Neural cell (in vitro differentiated cells): Measurements from ENCODE around the gene CDCA3. TPM values are rescaled to one million over a fixed set of nuclear protein-coding genes. Genes with fewer than 3 reads are reported as not detected.
"Not testable (repeated sequence)": the region's sequence is repeated elsewhere in the genome, so short reads cannot be mapped to it uniquely, and the experiment has no call there.

ENCODE experiments used
- H2AFZ ChIP-seq: fragments of 200-600, 300-800 bp; sonication (generic), shearing (Covaris generic); 2 replicates; pipeline ENCODE4 v1.6.0; 2014; ENCODE audit warnings: low read depth, mild to moderate bottlenecking, antibody characterized with exemption, low read length, moderate library complexity
- H3F3A ChIP-seq: fragments of 200-600 bp; shearing (Covaris generic); 2 replicates; pipeline ENCODE4 v1.6.1; 2016; ENCODE audit warnings: mild to moderate bottlenecking, moderate library complexity, mixed read lengths, antibody characterized with exemption, low read length; ENCODE audit not compliant: insufficient read depth, poor library complexity, severe bottlenecking
- H3K27ac ChIP-seq: fragments of 200-600, 300-800 bp; sonication (generic), shearing (Covaris generic); 2 replicates; pipeline ENCODE4 v1.5.1; 2014; ENCODE audit warnings: mild to moderate bottlenecking, low read length, moderate library complexity
- H3K27me3 ChIP-seq: fragments of 300-800, 200-600 bp; sonication (generic), shearing (Covaris generic); 2 replicates; pipeline ENCODE4 v1.6.0; 2014; ENCODE audit warnings: mild to moderate bottlenecking, low read depth, low read length, moderate library complexity; ENCODE audit not compliant: insufficient read depth
- H3K36me3 ChIP-seq: fragments of 300-800, 200-600 bp; sonication (generic), shearing (Covaris generic); 2 replicates; pipeline ENCODE4 v1.5.1; 2014; ENCODE audit warnings: mild to moderate bottlenecking, antibody characterized with exemption, low read length, moderate library complexity; ENCODE audit not compliant: insufficient read depth
- H3K4me2 ChIP-seq: fragments of 300-800, 200-600 bp; sonication (generic), shearing (Covaris generic); 2 replicates; pipeline ENCODE4 v1.6.0; 2014; ENCODE audit warnings: mild to moderate bottlenecking, low read length
- H3K4me3 ChIP-seq: fragments of 300-800, 200-600 bp; sonication (generic), shearing (Covaris generic); 2 replicates; pipeline ENCODE4 v1.5.1; 2014; ENCODE audit warnings: mild to moderate bottlenecking, low read length, moderate library complexity
- H3K79me2 ChIP-seq: fragments of 200-600 bp; shearing (Covaris generic); replicated peaks from 2 replicates; pipeline ENCODE4 v1.6.0; 2014; ENCODE audit warnings: mild to moderate bottlenecking, low read length, moderate library complexity; ENCODE audit not compliant: insufficient read depth
- H3K9ac ChIP-seq: fragments of 300-800, 200-600 bp; sonication (generic), shearing (Covaris generic); 2 replicates; pipeline ENCODE4 v1.6.1; 2016; ENCODE audit warnings: mild to moderate bottlenecking, low read length, mixed read lengths
- H3K9me2 ChIP-seq: fragments of 200-600 bp; shearing (Covaris generic); 2 replicates; pipeline ENCODE4 v1.6.1; 2016; ENCODE audit warnings: mild to moderate bottlenecking, low read length, mixed read lengths; ENCODE audit not compliant: insufficient read depth
- H3K9me3 ChIP-seq: fragments of 200-600, 300-800 bp; sonication (generic), shearing (Covaris generic); 2 replicates; pipeline ENCODE4 v1.6.1; 2016; ENCODE audit warnings: mild to moderate bottlenecking, mixed run types, low read length, moderate library complexity, mixed read lengths
- H4K20me1 ChIP-seq: fragments of 200-600 bp; shearing (Covaris generic); 2 replicates; pipeline ENCODE4 v1.6.1; 2016; ENCODE audit warnings: mild to moderate bottlenecking, mixed run types; ENCODE audit not compliant: insufficient read depth
- EP300 ChIP-seq: fragments of 450-650 bp; conservative IDR thresholded peaks from 2 replicates; pipeline ENCODE4 v1.6.1; 2014; ENCODE audit warnings: antibody characterized with exemption, mild to moderate bottlenecking, moderate library complexity; ENCODE audit not compliant: poor library complexity, severe bottlenecking
- EZH2 ChIP-seq: fragments of 200-600, 300-800 bp; shearing (Covaris generic), sonication (generic); IDR thresholded peaks from 2 replicates; pipeline ENCODE4 v1.6.1; 2014; ENCODE audit warnings: antibody characterized with exemption, low read length, borderline replicate concordance, mild to moderate bottlenecking; ENCODE audit not compliant: insufficient read depth, poor library complexity, severe bottlenecking
- MXI1 ChIP-seq: fragments of 450-650 bp; conservative IDR thresholded peaks from 2 replicates; pipeline ENCODE4 v1.6.1; 2014; ENCODE audit warnings: antibody characterized with exemption, mild to moderate bottlenecking; ENCODE audit not compliant: poor library complexity, severe bottlenecking
- POLR2AphosphoS5 ChIP-seq: IDR thresholded peaks from 2 replicates; pipeline ENCODE4 v1.6.1; 2012
- RAD21 ChIP-seq: fragments of 450-650 bp; conservative IDR thresholded peaks from 2 replicates; pipeline ENCODE4 v1.6.1; 2014; ENCODE audit warnings: antibody characterized with exemption, mild to moderate bottlenecking, moderate library complexity
- SMC3 ChIP-seq: fragments of 450-650 bp; conservative IDR thresholded peaks from 2 replicates; pipeline ENCODE4 v1.6.1; 2014; ENCODE audit warnings: antibody characterized with exemption, mild to moderate bottlenecking, moderate library complexity; ENCODE audit not compliant: poor library complexity
- TAF1 ChIP-seq: IDR thresholded peaks from 2 replicates; pipeline ENCODE4 v1.6.1; 2012; ENCODE audit warnings: low read depth
- polyA plus RNA-seq: library from polyadenylated mRNA; depleted of rRNA; stranded (reverse); fragments of >200 nt; gene quantifications from 2 replicates; pipeline ENCODE4 v1.2.3, GENCODE V29; 2014
- TF ChIP-seq, protein P1 (sequence below): IDR thresholded peaks from 2 replicates; pipeline ENCODE4 v1.6.1; 2012; ENCODE audit warnings: borderline replicate concordance
- TF ChIP-seq, protein P2 (sequence below): fragments of 450-650 bp; IDR thresholded peaks from 2 replicates; pipeline ENCODE4 v1.5.1; 2014; ENCODE audit warnings: antibody characterized with exemption, mild to moderate bottlenecking, moderate library complexity; ENCODE audit not compliant: poor library complexity, severe bottlenecking

Gene CDCA3
- polyA plus RNA-seq, 1 donor from 2014 or later = 7.3 TPM

DNA sequence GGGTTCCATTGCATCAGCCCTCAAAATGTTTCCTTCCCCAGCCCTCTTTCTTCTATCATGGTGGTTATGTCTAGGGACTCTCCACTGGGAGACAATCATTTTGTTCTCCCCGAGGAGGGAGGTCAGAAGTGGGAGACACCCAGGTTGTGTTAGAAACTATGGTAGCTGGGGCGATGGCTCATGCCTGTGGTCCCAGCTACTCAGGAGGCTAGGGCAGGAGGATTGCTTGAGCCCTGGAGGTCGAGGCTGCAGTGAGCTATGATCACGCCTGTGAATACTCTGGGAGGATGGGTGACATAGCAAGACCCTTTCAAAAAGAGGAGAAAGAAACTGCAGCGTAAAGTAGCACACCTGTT is 40.5 kb upstream of the CDCA3 start:
- Histone ChIP-seq H3K9ac (peak overlapping the region; percentile 64), H3K79me2 (no peaks in the 10 kb centered on the region), H3K36me3 (no peaks in the 10 kb centered on the region), H3K4me3 (peak overlapping the region; percentile 67), H3K4me2 (no peak overlapping the region), H4K20me1 (no peaks in the 10 kb centered on the region), H2AFZ (no peak overlapping the region), H3K9me2 (no peaks in the 10 kb centered on the region), H3K27ac (peak overlapping the region; percentile 56), H3F3A (no peaks in the 10 kb centered on the region), H3K27me3 (no peaks in the 10 kb centered on the region), H3K9me3 (no peaks in the 10 kb centered on the region)
- TF ChIP-seq, protein P1, sequence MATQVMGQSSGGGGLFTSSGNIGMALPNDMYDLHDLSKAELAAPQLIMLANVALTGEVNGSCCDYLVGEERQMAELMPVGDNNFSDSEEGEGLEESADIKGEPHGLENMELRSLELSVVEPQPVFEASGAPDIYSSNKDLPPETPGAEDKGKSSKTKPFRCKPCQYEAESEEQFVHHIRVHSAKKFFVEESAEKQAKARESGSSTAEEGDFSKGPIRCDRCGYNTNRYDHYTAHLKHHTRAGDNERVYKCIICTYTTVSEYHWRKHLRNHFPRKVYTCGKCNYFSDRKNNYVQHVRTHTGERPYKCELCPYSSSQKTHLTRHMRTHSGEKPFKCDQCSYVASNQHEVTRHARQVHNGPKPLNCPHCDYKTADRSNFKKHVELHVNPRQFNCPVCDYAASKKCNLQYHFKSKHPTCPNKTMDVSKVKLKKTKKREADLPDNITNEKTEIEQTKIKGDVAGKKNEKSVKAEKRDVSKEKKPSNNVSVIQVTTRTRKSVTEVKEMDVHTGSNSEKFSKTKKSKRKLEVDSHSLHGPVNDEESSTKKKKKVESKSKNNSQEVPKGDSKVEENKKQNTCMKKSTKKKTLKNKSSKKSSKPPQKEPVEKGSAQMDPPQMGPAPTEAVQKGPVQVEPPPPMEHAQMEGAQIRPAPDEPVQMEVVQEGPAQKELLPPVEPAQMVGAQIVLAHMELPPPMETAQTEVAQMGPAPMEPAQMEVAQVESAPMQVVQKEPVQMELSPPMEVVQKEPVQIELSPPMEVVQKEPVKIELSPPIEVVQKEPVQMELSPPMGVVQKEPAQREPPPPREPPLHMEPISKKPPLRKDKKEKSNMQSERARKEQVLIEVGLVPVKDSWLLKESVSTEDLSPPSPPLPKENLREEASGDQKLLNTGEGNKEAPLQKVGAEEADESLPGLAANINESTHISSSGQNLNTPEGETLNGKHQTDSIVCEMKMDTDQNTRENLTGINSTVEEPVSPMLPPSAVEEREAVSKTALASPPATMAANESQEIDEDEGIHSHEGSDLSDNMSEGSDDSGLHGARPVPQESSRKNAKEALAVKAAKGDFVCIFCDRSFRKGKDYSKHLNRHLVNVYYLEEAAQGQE = no peak

DNA sequence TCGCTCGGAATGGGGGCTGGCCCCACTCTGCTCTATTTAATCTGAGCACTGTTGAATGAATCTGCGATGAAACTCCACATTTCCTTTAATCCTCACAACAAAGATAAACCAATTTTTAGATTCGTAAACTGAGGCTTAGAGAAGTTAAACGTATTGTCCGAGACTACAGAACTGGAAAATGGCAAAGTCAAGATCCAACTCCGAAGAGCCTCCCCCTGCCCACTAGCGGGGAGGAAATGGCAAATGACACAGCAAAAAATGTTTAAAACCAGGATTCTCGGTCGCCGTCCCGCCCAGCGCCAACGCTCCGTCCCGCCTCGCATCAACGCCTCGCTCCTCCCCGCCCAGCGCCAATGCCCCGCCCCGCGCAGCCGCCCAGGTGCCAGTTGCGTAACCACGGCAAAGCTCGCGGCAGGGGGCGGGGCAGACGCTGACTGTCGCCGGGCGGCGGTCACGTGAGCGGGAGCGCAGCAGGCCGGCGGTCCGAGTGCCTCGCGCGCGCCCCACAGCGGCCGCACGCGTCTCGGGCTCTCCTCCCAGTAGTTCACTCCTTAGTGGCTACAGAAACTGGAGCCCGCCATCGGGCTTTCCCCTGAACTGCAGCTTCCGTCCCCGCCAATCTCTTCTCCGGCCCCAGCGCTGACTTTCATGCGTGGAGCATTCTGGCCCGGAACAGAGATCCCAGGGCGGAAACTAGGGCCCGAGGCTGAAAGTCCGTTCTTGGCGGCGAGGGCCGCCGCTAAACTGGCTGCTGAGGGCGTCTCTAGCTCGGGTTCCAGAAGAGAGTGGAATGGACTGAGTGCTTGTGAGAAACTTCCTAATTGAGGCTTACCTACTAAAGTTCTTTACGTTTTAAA is 39.9 kb upstream of the CDCA3 start:
- H3K79me2 ChIP-seq = no peaks in the 10 kb centered on the region
- H3K9me3 ChIP-seq = no peaks in the 10 kb centered on the region
- H3K36me3 ChIP-seq = no peaks in the 10 kb centered on the region
- TF ChIP-seq POLR2AphosphoS5 (peak; percentile 74), MXI1 (peak; percentile 58), TAF1 (no peak), RAD21 (peak; percentile 68), EZH2 (no peak), EP300 (peak; percentile 60), SMC3 (peak; percentile 77)
- TF ChIP-seq, protein P2, sequence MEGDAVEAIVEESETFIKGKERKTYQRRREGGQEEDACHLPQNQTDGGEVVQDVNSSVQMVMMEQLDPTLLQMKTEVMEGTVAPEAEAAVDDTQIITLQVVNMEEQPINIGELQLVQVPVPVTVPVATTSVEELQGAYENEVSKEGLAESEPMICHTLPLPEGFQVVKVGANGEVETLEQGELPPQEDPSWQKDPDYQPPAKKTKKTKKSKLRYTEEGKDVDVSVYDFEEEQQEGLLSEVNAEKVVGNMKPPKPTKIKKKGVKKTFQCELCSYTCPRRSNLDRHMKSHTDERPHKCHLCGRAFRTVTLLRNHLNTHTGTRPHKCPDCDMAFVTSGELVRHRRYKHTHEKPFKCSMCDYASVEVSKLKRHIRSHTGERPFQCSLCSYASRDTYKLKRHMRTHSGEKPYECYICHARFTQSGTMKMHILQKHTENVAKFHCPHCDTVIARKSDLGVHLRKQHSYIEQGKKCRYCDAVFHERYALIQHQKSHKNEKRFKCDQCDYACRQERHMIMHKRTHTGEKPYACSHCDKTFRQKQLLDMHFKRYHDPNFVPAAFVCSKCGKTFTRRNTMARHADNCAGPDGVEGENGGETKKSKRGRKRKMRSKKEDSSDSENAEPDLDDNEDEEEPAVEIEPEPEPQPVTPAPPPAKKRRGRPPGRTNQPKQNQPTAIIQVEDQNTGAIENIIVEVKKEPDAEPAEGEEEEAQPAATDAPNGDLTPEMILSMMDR = peak; percentile 97
- TF ChIP-seq, protein P1 = no peak
- no peak overlapping the region for H2AFZ ChIP-seq
- no peaks in the 10 kb centered on the region for H4K20me1 ChIP-seq
- H3K27me3 ChIP-seq = no peaks in the 10 kb centered on the region
- no peaks in the 10 kb centered on the region for H3F3A ChIP-seq
- peak overlapping the region; percentile 56 for H3K27ac ChIP-seq
- peak overlapping the region; percentile 67 for H3K4me3 ChIP-seq
- peak overlapping the region; percentile 52 for H3K4me2 ChIP-seq
- H3K9me2 ChIP-seq = no peaks in the 10 kb centered on the region
- peak overlapping the region; percentile 64 for H3K9ac ChIP-seq

DNA sequence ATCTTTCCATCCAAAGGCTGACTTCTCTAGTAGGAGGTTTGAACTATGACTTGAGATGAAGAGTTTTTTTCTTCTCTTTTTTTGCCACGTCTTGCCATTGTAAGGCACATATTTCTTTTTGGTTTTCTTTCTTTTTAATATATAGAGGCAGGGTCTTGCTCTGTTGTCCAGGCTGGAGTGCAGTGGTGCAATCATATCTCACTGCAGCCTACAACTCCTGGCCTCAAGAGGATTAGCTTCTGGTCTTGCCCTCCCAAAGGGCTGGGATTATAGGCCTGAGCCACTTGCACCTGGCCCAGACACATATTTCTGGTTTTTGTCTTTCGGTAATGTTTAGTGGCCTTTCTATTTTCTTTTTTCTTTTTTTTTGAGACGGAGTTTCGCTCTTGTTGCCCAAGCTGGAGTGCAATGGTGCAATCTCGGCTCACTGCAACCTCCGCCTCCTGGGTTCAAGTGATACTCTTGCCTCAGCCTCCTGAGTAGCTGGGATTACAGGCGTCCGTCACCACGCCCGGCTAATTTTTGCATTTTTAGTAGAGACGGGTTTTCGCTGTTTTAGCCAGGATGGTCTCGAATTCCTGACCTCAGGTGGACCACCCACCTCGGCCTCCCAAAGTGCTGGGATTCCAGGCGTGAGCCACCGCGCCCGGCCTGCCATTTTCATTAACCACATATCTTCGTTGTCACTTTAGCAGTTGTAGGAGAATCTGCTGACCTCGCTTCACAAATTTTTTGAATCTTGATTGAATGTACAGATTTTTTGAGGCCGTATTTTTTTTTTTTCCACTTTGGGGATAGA is 38.9 kb upstream of the CDCA3 start:
- H4K20me1 ChIP-seq, H3K9ac ChIP-seq, H3K79me2 ChIP-seq, H3K27me3 ChIP-seq, H3K4me2 ChIP-seq, H3K36me3 ChIP-seq, H3K9me2 ChIP-seq, H2AFZ ChIP-seq, H3K9me3 ChIP-seq, H3K27ac ChIP-seq, H3F3A ChIP-seq: not testable (repeated sequence)
- peak overlapping the region; percentile 67 for H3K4me3 ChIP-seq
